Hippocampal formation (tissue), 2 donors: Measurements from ENCODE around the gene APP.
"Not testable (repeated sequence)": the region's sequence is repeated elsewhere in the genome, so short reads cannot be mapped to it uniquely, and the experiment has no call there.

ENCODE experiments used
- DNase-seq, 2 donors: peaks; one replicate each; lab custom pipeline; 2025; lab: John Stamatoyannopoulos, UW

Gene APP

DNA sequence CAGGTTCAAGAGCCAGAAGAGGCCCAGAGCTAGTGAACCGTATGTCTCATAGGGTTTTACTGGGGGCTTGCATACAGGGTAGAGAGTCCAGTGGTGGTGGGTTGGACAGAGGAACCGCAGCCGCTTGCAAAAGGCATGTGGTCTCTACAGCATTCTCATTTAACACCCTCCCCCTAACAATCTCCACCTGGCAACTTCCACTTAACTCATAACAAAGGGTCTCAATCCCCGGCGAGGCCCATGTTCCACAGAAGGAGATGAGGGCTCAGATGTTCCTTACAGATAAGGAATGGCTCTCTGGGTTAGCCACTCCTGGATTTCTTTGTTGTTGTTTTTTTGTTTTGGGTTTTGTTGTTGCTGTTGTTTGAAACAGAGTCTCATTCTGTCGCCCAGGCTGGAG lies 106.1 kb downstream of the APP start:
- no peak for DNase-seq

DNA sequence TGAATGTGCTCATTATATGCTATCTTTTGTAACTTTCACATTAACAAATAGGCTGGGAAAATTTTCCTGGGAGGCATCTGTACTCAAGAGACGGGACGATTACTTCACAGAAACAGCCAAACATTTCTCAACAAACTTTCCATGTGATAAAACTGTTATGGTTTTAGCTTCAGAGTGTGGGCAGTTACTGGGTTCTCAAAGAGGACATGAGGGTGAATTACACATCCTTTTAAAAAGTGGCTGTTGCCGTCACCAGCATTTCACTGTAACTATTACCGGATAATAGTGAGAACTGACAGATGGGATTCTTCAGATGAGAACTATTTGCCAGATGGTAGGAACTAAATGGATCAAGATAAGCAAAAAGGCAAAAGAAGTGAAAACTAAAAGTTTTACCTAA lies 109.1 kb downstream of the APP start:
- no peak for DNase-seq

DNA sequence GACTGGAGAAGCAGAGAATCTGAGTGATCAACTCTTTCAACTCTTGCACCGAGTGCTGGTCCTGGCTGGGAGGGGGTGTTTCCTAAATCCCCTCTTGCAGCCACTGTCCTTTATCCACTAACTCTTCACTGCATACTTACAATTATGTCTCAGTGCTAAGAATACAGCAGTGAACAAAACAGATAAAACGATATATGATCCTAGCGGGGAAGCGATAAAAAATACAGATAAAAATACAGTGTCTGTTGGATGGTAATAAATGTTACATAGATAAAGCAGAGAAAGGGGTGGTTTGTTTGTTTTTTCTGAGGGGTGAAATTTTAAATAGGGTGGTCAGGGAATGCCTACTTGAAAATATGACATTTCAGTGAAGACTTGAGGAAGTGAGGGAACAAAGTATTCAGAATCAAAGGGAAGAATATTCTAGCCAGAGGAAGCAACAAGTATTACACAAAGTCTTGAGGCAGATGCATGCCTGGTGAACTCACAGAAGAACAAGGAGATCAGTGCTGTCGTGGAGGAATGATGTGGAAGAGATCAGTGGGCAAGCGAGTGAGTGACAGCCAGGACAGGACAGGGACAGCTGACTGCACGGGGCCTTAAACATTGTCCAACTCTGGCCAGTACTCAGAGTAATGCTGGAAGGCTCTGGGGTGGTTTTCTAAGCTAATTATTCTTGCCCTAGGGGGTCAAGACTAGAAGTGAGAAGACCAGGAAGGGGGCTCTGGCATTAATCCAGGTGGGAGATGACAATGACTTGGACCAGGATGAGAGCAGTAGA lies 110.0 kb downstream of the APP start:
- no peak for DNase-seq

DNA sequence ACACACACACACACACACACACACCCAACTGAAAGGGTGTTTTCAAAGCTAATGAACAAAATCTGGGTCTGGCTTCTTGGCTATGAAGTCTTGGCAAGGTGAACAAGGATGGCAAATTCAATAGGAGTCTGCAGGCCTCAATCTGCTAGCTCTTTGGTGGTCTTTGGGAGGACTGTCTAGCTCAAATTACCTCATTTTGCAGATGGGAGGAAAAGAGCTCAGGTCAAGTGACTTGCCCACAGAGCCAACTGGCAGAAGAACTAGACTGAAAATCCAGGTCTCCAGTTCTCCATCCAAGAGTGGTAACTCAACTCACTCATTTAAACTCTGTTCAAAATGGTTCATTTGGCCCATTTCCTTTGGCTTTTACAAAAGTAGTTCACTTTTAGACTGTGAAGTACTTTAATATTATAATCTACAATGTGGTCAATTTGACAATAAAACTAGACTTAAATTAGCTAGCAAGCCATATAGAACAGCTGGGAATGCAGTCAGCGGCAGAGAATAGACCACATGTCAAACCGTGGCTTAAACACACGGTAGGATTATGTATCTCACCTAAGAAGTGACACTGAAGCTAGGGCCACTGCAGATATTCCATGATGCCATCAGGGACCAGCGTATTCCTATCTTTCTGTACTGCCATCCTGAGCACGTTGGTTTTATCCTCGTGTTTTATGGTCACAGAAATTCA lies 112.9 kb downstream of the APP start:
- peak in 1 of 2 donors; percentile 49 for DNase-seq

GRCh38 chr21:26055841-26056264 lies 114.7 kb downstream of the APP start:
- no peak for DNase-seq

GRCh38 chr21:26055010-26055409 lies 115.6 kb downstream of the APP start:
- no peak for DNase-seq

DNA sequence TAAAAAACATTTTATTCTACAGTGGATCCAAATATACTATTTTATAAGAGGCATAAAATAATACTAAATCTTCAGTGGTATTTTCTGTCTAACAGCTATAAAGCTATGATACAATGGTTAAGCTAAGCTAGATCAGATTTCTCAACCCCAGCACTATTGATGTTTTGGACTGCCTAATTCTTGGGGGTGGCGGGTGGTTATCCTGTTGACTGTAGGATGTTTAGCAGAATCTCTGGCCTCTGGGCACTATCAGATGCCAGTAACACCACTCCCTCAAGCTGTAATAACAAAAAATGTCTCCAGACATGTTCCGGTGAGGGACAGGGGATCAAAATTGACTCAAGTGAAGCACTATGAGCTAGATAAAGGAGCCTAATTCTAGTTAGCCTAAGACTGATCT lies 118.5 kb downstream of the APP start:
- DNase-seq = no peak

GRCh38 chr21:26050857-26051256 lies 119.7 kb downstream of the APP start:
- no peak for DNase-seq

- DNase-seq = no peak
Observed at GRCh38 chr21:26049803-26050202, 120.8 kb downstream of the APP start.

DNA sequence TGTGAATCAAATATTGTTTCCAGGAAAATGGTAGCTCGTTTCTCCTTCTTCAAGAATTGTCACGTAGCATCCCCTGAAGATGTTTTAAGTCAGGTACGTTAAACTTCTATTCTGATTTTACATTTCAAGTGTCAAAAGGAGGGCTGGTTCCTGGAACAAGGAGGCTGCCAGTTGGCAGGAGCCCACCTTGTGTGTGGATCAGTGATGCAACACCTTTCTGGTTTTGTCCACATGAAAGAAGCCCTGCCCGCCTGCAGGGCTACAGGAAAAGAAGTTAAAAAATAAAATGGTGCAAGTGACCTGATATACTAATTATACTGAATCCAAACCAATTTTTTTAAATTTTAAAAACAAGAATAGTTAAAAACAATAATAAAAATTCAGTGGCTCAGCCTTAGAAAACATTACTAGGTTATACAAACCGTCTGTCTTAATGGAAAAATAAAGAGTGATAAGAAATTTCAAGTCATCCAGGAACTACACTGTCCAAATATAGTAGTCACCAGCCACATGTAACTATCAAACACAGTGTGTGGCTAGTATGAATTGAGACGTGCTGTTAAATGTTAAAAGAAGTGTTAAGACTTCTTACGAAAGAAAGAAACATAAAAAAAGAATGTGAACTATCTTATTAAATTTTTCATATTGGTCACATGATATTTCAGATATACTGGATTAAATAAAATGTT lies 123.1 kb downstream of the APP start:
- DNase-seq = no peak

DNA sequence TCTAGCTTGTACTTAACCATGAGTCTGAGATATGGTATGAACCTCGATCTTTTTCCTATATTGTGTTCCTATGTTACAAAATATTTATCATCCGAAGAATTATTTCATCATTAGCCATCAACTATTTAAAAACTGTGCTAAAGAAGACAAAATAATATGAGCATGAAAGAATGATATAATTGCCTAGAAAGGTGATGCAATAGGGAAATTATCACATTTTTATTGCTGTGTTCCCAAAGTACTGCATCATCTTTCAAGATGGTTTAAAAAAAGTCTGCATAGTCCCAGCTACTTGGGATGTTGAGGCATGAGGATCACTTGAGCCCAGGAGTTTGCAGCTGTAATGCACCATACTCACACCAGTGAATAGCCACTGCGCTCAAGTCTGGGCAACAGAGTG lies 126.7 kb downstream of the APP start:
- no peak for DNase-seq

DNA sequence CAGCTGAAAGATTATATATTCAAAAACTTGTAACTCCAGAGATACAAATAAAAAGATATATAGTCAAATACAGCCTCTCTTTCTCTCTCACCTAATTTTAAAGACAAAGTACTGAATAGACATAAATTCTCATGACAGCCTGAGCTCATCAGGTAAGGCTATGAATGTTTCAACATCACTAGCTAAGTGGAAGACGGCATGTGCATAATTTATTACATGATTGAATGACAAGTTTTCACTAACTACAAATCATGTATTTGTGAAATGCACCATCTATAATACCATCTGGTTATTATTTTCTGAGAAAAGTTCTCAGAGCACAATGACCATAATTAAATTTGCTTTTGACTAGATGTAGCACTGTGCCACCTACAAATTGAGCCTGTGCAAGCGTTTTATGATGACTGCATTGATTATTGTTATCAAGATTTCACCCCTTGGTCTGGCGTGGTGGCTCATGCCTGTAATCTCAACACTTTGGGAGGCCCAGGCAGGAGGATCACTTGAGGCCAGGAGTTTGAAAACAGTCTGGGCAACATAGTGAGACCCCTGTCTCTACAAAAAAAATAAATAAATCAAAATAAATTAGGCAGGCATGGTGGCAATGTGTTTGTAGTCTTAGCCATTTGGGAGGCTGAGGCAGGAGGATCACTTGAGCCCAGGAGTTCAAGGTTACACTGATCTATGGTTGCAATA lies 128.2 kb downstream of the APP start:
- no peak for DNase-seq

DNA sequence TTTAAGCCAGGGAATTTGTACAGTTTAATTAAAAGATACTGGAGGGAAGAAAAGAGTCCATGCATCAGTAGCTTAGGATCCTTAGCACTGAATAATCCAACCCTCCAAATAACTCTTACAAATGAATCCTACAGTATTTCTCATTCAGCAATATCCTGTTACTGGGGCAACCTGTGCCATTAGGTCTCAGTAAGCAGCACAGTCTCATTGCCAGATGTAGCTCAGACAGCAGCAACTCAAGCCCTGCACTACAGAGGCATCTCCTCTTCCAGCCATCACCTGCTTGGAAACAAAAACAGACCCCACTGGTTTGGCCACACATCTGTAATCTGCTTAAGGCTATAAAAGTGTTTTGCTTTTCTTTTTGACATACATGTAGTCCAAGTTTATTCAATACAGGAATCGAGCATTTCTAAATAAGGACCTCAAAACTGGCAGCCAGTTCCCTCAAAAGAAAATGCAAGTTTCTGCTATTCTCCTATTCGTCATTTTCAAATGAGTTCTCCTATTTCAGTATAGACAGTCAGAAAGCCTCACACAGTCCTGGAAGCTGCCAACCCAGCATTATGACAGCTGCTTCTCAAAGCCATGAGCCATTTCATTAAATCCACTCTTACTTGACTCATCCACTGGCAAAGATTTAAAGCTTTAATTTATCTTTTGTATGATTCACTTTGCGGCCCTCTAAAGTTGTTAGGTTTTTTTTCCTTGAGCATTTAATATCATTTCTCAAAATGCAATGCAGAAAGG lies 129.0 kb downstream of the APP start:
- peak in 1 of 2 donors; percentile 17 for DNase-seq

DNA sequence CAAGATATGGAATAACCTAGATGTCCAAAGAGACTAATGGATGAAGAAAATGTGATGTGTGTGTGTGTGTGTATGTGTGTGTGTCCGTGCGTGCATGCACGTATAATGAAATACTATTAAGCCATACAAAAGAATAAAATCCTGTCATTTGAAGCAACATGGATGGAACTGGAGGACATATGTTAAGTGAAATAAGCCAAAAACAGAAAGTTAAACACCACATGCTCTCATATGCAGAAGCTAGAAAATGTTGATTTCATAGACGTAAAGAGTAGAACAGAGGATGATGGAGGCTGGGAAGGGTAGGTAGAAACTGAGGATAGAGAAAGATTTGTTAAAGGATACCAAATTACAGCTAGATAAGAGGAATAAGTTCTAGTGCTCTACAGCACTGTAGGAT lies 133.7 kb downstream of the APP start:
- no peak for DNase-seq

DNA sequence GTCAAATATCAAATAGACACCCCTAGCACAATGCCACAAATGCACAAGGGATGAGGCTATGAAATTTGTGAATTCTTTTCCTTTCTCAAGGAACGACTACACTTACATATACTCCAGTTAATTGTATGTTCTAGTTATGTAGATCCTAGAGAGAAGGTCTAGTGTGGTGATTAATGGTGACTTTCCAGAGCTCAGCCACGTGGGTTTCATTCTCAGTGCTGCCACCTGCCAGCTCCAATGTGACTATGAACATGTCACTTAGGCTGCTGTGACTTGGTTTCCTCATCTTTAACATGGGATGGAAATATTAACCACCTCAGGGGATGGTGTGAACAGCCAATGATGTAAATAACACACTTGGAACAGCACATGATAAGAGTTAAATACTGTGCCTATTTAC lies 138.3 kb downstream of the APP start:
- DNase-seq = no peak

DNA sequence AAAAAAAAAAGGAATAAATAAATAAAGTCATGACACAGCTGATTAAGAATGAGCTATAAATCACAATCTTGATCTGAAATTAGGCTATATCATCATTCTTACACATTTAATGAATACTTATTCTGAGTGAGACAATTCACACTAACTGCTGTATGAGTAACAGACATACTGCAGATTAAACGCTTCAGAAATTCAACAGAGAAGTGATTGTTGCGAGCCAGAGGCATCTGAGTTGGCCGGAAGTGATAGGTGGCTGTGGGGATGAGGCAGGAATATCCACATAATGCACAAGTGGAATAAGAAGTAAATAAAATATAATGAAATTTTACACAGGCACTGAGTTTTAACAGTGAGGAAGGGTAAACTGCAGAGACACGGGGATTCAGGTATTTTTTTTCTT lies 142.4 kb downstream of the APP start:
- no peak for DNase-seq

DNA sequence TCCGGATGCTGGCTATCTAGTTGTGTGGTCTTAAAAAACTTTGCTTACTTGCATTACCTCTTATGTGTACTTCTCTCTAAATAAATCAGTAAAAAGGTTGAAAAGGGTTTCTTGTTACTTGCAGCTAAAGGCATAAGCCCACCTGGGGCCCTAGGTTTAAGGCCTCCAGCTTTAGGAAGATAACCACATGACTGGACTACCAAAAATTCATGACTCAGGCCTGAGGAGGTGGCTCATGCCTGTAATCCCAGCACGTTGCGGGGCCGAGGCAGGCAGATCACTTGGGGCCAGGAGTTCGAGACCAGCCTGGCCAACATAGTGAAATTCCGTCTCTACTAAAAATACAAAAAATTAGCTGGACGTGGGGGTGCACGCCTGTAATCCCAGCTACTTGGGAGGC lies 142.9 kb downstream of the APP start:
- DNase-seq = no peak

DNA sequence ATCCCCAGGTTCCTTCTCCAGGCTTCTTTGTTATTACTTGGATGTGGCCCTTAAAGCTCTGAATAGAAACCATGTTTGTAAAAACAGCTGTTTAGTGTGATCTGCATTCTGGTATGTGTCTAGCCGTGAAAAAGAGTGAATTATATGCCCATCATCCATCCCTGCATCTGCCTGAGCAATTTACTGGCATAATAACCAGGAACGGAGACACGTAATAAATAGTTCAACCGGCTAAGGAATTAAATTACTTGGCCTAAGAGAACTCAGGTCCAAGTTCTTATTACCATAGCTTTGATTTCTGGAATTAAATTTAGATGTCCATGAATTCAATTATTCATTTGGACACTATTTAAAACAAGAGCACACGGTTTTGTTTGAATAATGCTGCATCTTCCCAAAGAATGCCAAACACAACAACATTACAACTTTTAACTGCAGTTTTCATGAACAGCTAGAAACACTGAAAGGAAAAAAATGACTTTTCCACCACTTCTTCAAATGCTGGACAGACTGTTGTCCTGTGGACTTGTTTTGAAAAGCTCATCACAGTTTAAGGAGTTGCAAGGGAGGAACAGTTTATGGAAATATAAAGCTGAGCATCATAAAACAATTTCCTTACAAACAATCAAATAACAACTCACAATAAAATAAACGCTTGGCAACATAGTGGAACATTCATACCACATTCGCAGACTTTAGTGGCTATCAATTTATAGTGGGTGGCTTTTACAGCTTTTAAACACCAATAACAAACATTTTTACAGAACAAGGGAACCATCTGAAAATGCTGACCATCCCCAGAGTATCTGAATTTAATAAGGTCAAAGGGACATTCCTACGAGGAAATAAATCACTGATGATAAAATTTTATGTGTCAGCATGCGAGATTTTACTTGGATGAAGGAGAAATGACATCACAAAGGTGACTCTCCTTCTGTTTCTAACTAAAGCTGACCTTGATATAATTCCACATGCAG lies 144.7 kb downstream of the APP start:
- DNase-seq = no peak

DNA sequence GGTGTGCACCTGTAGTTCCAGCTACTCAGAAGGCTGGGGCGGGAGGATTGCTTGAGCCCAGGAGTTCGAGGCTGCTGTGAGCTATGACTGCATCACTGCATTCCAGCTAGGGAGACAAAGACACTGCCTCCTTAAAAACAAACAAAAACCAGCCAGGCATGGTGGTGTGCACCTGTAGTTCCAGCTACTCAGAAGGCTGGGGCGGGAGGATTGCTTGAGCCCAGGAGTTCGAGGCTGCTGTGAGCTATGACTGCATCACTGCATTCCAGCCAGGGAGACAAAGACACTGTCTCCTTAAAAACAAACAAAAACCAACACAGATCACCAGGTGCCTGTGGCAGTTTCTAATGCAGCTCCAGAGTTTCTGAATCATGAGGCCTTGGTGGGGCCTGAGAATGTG lies 147.2 kb downstream of the APP start:
- DNase-seq = not testable (repeated sequence)

DNA sequence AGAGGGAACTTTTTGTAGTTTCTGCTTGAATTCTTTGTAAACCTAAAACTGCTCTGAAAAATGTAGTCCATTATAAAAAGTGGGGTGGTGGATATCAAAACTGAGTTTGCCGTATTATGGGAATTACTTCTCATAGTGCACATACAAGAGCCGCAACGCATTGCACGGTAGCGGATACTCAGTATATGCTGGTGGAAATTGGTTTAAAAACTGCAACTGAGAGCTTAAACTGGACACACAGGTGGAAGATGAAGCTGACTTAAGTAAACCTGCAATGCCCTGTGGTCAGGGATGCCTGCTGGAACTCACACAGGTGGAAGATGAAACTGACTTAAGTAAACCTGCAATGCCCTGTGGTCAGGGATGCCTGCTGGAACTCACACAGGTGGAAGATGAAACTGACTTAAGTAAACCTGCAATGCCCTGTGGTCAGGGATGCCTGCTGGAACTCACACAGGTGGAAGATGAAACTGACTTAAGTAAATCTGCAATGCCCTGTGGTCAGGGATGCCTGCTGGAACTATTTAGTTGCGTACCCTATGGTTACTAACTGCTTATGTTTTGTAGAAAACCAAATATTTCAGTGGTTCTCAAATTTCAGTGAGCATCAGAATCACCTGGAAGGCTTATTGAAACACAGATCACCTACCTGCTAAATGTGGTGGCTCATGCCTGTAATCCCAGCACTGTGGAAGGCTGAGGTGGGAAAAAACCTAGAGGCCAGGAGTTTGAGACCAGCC lies 147.8 kb downstream of the APP start:
- DNase-seq = not testable (repeated sequence)
